GM18870 (cell line): Measurements from ENCODE around the gene BCL2L1.

Experiments
- ATAC-seq: cut with Tn5 transposase; IDR thresholded peaks from one replicate; pipeline ENCODE4 v1.9.1; 2021; ENCODE audit warnings: moderate library complexity; ENCODE audit not compliant: unreplicated experiment

BCL2L1 gene

GRCh38 chr20:31710423-31711108 is 12.1 kb downstream of the BCL2L1 start:
- no peak for ATAC-seq

GRCh38 chr20:31709939-31710338 is 12.7 kb downstream of the BCL2L1 start:
- no peak for ATAC-seq

- ATAC-seq, result no peak
Observed at GRCh38 chr20:31708736-31709534, 13.7 kb downstream of the BCL2L1 start.

DNA sequence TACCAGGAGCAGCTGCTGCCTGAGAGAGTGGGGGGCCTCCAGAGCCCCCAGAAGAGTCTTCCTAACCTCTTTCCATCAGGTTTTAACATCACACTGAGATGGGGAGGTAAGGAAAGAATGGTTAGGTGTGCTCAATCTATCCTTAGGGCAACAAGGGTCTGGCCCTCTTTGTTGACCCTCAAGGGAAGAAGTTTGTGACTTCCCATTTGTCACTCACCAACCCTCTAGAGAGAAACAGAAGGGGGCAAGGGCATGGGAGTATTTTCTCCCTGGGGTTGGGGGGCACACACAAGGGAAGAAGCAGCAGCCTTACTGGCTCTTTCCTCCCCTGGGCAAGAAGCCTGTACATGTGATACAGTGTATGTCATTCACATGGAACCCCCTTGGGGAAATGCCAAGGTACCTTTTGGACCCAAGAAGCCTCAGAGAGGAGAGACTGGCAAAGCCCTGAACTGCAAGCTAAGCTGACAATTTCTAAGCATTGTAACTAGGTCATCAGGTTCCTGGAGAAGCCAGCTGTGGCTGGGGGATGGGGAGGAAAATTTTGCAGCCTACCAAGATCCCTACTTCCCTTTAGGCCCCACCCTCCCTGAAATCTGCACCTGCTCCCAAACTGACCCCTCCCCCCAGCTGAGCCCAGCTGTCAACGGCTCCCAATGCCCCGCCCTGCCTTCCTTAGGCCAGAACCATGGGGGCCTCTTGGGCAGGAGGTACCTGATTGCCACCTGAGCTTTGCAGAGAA is 14.5 kb downstream of the BCL2L1 start:
- ATAC-seq, result no peak

- no peak for ATAC-seq
Observed at GRCh38 chr20:31707258-31707615, 15.4 kb downstream of the BCL2L1 start.

GRCh38 chr20:31706607-31707257 is 15.9 kb downstream of the BCL2L1 start:
- no peak for ATAC-seq

DNA sequence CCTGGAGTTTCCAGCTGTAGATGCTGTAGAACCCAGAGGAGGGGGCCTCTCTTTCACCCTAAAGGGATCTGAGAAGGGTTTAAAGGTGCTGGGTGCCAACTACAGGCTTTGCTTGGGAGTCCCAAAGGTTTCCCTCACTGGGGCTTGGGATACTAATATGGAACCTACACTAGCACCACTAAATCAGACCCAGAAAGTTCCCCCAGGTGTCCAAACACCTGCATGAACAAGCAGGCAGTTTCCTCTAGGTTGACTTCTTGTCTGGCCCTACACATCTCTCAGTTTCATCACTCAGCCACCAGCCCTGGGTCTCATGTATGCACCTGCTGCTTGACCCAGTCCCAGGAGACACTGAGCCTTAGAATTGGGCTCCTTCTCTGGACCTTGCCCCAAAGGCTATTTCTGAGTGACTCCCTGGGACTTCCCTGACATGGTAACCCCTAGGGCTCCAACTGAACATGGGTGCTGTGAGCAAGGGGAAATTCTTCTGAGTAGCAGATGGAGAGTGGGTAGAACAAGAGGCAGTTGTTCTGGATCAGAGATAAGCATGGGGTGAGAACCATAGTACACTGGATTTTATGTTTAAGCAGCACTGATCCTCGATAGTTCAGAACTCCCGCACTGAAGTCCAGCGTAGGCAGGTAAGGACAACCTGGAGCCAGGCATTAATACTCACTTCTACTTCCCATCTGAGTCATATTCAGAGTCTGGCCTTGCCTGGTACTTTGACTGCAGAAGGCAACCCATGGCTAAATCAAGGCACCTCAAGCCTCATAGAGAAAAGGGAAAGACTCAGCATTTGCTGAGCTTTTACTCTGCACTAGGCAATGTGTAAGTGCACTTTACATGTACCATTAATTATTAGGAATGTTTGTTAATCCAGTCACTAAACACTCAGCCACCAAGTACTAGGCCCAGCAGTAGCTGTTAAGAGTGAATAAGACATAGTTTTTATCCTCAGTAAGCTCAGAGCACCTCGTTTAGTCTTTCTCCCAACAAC is 16.8 kb downstream of the BCL2L1 start:
- peak; percentile 79 for ATAC-seq

DNA sequence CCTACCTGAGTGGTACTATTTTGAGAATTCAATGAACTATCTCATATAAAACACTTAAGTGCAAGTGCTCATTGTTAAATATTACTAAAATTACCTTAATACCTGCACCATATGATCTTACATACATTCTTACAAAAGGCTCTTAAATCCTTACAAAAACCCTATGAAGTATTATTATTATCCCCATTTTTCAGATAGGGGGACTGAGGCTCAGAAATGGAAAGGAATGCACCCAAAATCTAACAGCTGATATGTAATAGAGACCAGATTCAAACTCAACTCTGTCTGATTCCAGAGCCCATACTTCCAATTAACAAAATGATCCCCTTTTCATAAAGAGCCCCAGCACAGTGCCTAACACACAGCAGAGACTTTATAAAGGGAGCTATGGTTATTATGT is 17.5 kb downstream of the BCL2L1 start:
- no peak for ATAC-seq

DNA sequence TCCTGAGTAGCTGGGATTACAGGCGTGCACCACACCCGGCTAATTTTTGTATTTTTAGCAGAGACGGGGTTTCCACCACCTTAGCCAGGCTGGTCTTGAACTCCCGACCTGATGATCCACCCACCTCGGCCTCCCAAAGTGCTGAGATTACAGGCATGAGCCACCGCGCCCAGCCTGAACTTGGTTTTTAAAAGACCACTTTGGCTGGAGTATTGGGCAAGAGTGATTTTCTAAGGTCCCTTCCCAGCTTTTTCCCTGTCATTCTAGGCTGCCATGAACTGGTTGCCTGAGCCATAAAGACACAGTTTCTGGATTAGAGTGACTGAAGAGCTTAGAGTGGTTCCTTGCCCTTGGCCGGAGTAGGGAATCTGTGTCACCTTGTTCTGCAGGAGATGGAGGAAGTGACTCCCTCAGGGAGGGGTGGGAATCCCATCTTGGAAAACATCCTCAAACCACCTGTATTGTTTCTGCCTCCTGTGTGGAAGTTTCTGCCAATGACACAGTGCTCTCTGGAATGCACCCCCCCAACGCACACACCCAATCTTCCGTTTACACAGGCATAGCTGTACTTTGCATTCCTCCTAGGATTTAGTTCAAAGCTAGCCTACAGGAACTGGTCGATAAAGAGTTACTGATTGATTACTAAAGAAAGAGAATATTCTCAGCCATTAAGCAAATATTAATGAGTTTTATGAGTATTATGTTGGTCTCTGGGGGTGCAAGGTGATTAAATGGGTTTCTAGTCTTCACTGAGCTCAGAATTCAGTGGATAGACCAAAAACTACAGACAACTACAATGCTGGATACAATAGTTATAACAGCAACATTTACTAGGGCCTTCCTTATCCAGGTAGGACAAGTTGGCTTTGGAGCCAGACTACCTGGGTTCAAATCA is 18.2 kb downstream of the BCL2L1 start:
- ATAC-seq, result no peak

GRCh38 chr20:31701591-31701990 is 21.1 kb downstream of the BCL2L1 start:
- no peak for ATAC-seq

GRCh38 chr20:31700747-31701146 is 21.9 kb downstream of the BCL2L1 start:
- no peak for ATAC-seq

DNA sequence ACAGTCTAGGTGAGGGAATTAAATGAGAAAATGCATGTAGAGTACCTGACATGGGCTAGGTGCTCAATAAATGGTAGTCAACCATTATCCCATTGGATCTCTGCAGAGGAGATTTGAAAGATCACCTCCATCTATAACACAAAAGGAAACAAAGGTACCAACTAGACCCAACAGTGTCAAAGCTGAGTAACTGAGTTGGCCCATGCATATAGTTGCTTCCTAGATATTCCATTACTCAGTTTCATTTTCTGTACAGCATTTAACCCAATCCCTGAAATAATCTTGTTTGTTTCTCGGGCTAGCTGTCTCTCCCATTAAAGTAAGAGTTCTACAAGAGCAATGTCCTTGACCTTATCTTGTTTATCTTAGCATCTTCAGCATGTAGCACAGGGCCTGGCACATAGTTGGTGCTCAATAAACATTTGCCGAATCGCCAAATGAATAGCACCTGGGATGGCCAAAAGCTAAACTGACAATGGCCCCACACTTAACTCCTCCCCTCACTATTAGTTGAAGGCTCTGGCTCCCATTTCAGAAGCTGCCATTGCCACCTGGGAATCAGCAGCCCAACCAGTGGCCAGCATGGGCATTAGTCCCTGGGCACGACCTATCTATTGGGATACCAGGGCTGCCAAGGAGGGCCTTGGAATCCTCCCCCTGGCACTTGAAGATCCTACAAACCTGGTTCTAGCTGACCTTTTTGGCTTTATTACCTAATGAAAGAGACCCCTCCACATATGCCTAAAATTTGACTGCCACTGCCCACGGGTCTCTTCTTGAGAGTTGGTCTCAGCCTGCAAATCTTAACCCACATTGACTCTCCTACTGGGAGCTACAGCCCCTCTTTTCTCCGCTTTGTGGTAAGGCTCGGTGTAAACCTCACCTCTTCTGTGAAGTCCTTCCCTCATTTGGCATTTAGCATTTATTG is 22.6 kb downstream of the BCL2L1 start:
- ATAC-seq, result no peak

- peak; percentile 96 for ATAC-seq
Observed at GRCh38 chr20:31698803-31699718, 23.6 kb downstream of the BCL2L1 start.

GRCh38 chr20:31698243-31698802 is 24.3 kb downstream of the BCL2L1 start:
- ATAC-seq, result no peak

- ATAC-seq, result no peak
Observed at GRCh38 chr20:31695849-31696804, 26.5 kb downstream of the BCL2L1 start.
